IPS-NIHi11 (cell line): ENCODE data around the gene PARD6A.
"Not testable (repeated sequence)": the region's sequence is repeated elsewhere in the genome, so short reads cannot be mapped to it uniquely, and the experiment has no call there.

ENCODE experiments used
- DNase-seq: peaks from one replicate; pipeline ENCODE4 v3.0.0; 2012; ENCODE audit warnings: mixed read lengths, low spot score

PARD6A gene

DNA sequence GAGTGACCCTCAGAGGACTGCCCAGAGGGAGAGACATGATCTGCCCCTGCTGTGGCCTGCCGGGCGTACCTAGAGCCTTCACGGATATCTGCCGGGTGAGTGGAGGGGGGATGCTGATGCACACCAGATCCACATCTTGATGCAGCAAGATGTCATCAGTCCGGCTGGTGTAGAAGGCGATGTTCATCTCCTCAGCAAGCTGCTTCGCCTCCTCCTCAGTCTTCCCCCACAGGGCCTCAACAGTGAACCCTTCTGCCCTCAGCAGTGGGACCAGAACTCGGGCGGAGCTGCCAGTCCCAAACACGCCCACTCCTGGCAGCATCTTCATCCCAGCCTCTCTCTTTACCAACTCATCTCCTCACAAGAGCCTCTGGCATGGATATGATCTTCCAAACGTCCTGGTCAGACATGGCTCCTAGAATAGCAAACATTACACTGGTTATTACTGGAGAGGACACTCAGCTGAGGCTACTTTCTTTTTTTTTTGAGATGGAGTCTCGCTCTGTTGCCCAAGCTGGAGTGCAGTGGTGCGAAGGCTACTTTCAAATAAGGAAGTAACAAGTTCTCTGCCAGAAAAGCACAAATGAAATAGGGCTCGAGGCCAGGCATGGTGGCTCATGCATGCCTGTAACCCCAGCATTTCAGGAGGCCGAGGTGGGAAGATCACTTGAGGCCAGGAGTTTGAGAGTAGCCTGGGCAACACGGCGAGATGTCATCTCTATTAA, 24.8 kb downstream of the PARD6A start:
- DNase-seq, result no peak

DNA sequence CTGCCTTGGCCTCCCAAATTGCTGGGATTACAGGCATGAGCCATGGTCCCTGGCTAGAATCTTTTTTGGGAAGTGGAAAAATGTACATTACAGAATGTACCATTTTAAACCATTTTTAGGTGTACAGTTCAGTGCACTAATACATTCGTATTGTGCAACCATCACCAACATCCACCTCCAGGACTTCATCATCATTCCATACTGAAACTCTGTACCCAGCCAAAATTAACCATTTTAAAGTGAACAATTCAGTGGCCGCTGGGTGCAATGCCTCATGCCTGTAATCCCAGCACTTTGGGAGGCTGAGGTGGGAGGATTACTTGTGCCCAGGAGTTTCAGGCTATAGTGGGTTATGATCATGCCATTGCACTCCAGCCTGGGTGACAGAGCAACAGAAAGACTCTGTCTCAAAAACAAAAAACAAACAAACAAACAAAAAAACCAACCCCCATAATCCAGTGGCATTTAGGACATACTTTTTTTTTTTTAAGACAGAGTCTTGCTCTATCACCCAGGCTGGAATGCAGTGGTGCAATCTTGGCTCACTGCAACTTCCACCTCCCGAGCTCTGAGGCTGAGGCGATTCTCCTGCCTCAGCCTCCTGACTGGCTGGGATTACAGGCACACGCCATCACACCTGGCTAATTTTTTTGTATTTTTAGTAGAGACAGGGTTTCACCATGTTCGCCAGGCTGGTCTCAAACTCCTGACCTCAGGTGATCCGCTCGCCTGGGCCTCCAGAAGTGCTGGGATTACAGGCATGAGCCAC, 32.9 kb downstream of the PARD6A start:
- DNase-seq, result not testable (repeated sequence)

DNA sequence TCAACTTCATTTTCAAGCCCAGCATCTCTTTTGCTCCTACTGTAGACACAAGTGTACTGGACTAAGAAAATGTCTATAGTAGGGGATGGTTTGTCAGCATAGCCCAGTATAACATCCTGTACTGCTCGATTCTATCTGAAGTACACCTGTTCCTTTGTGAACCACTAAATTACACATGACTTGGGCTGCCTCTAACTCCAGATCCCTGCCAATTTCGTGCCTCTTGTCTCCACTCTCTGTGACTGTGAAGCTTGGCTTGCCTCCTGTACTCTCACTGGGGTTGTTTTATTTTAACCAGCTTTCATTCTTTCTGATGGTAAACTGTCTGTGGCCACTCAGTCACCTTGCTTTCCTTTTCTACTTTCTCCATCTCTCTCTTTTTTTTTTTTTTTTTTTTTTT, 33.9 kb downstream of the PARD6A start:
- no peak for DNase-seq

DNA sequence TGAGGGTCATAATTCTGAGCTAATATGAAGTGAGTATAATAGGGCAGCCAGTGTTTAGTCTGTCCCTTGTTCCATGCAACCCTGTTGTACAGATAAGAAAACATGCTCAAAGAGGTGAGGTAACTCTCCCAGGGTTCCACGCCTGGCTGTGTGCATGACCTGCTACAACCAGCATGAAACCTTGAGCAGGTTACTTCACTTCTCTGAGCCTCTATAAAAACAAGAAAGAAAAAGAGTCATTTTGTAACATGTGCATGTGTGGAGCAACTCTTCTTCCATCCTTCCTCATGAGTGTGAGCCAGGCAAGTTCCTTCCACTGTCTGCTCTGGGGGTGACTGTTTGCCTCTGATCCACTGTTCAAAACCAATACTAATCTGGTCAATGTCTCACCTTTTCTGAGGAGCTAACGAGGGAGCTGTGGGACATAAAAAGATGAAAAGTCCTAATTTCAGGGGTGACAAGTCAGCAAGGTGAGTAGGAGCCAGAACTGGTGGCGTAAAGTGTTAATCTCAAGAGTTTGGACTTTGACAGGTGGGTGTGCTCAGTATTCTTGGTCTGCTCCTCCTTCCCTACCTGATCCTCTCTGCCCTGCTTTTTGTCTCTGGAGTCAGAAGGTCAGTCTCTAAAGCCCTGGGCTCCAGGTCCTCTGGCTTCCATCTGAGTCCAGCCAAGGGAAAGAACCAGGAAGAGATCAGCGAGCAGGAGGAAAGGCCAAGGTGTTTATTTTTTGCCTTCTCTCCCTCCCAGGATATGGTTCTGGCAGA, 36.8 kb downstream of the PARD6A start:
- DNase-seq, result no peak

DNA sequence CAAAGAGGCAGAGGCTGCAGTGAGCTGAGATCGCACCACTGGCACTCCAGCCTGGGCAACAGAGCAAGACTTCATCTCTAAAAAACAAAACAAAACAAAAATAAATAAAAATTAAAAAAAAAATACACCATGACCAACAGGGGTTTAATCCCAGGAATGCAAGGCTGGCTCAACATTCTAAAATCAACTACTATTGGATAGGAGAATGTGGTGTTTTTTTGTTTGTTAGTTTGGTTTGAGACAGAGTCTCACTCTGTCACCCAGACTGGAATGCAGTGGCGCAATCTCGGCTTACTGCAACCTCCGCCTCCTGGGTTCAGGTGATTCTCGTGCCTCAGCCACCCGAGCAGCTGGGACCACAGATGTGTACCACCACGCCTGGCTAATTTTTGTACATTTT, 38.5 kb downstream of the PARD6A start:
- DNase-seq, result no peak

DNA sequence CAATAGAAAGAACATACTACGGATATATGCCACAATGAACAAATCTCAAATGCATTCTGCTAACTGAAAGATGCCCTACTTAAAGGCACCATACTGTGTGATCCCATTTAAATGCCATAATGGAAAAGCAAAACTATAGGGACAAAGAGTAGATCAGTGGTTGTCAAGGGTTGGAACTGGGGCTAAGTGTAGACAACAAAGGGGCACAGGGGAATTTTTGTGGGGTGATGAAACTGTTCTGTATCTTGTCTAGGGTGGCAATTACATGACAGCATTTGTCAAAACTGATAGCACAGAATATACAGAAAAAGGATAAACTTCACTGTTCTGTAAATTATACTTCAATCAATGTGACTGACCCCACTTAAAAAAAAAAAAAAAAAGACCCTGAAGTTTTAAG, 40.7 kb downstream of the PARD6A start:
- no peak for DNase-seq

DNA sequence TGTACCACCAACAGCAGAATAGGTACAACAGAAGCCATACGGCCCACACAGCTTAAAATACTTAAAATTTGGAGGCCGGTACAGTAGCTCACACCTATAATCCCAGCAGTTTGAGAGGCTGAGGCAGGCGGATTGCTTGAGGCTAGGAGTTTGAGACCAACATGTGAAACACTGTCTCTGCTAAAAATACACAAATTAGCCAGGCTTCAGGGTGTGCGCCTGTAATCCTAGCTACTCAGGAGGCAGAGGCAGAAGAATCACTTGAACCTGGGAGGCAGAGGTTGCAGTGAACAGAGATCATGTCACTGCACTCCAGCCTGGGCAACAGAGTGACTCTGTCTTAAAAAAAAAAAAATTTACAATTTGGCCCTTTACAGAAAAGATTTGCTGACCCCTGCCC, 41.4 kb downstream of the PARD6A start:
- DNase-seq, result no peak

DNA sequence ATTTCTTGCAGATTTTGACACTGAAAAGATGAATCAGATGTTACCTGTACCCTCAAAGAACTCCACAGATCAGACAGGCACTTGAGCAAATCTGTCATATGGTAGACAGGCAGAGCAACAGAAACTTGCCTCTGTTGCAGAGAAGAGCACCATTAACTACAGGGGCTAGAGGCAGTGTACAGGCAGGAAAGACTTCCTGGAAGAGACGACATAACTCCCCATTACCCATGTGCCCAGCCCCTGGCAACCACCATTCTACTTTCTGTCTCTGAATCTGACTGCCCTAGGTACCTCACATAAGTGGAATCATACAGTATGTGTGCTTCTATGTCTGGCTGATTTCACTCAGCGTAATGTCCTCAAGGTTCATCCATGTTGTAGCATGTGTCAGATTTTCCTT, 42.9 kb downstream of the PARD6A start:
- DNase-seq, result no peak

DNA sequence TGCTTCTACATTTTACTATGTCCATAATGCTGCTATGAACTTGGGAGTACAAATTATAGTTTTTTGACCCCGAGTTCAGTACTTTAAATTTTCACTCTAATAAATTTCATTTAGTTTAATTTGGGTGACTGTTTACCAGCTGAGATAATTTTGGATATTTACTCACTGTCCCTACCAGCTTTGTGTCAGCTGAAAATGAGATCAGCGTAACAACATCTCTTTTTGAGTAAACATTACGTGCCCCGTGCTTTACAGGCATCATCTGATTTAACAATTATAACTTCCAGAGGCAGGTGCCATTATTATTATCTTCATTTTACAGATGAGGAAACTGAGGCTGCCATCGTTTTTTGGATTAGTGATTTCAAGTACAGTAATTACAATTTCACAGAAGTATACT, 43.4 kb downstream of the PARD6A start:
- DNase-seq, result no peak

DNA sequence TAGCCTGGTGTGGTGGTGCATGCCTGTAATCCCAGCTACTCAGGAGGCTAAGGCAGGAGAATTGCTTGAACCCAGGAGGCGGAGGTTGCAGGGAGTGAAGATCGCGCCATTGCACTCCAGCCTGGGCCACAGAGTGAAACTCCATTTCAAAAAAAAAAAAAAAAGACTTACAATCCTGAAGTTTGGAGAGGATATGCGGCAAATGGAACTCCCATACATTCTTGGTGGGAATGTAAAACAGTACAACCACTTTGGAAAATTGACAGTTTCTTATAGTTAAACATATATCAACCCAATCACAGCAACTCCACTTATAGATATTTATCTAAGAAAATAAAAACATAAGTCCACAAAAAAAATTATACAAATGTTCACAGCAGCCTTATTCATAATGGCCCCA, 46.5 kb downstream of the PARD6A start:
- DNase-seq, result no peak

DNA sequence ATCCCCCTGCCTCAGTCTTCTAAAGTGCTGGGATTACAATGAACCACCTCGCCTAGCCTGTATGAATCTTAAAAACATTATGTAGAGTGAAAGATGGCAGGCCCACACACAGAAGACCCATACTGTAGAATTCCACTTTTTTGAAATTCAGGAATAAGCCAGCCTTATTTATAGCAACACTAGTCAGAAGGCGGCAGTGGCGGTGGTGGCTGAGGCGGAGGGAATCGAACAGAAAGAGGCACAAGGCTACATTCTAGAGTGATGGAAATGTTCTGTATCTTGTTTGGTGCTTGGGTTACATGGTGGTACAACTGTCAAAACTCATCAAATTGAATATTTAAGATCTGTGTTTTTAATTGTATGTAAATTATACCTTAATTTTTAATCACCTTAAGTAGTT, 47.0 kb downstream of the PARD6A start:
- no peak for DNase-seq

DNA sequence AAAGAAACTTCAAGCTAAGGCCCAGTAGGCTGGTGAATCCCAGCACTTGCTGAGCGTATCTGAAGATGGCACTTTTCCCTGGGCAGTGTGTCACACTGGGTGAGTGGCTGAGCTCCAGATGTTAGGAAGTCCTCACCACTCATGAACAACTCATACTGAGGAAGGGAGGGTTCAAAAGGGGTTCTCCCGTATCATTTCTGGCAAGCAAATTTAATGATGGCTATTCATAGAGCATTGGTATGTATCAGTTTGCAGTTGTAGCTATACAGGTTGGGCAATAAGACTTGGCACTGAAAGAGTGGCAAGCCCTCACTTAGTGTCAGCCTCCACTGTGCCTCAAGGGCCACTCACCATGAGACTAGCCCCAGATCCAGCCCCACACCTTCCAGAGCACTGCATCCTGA, 47.6 kb downstream of the PARD6A start:
- no peak for DNase-seq

DNA sequence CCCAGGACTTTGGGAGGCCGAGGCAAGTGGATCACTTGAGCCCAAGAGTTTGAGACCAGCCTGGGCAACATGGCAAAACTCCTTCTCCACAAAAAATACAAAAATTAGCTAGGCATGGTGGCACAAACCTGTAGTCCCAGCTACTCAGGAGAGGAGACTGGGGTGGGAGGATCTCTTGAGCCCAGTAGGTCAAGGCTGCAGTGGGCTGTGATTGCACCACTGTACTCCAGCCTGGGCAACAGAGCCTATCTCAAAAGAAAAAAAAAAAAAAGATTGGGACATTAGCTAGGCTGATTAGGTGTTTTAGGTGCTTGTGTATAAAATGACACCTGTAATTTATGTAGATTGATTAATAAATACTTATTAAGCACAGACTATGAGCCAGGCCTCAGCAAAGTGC, 48.3 kb downstream of the PARD6A start:
- no peak for DNase-seq

DNA sequence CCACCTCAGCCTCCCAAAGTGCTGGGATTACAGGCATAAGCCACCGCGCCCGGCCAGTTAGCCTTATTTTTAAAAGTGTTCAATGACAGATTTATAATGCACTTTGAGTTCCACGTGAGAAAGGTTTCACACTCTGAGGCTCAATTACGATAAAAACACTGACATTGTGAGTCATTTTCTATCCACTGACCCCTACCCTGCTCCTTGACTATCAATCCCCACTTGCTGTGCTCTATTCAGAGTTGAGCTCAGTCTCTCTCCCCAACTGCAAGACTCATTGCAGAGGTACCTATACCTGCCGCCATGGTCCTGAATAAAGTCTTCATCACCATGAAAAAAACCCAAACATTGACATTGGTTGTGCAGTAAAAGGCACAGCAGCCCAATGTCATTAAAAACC, 49.8 kb downstream of the PARD6A start:
- no peak for DNase-seq
